Esophagus muscularis mucosa (tissue), 4 donors: ENCODE measurements around the gene MEIOB.

Experiments used
- CTCF ChIP-seq, 3 experiments: fragments of 200-600 bp in 2 of 3; fragments of 450-650 bp in 1 of 3; sonication (generic) in 2 of 3; IDR thresholded peaks; one replicate each; pipeline ENCODE4 v1.5.1; 2017 to 2019; ENCODE audit warnings: antibody characterized with exemption in 3 of 3, mild to moderate bottlenecking in 2 of 3, moderate library complexity in 1 of 3
- EP300 ChIP-seq: sonication (generic); formaldehyde crosslinking; IDR thresholded peaks from one replicate; pipeline ENCODE4 v1.6.1; 2017; ENCODE audit warnings: antibody characterized with exemption
- POLR2A ChIP-seq: fragments of 450-650 bp; IDR thresholded peaks from one replicate; pipeline ENCODE4 v1.6.1; 2017; ENCODE audit warnings: antibody characterized with exemption, moderate library complexity, mild to moderate bottlenecking, low read depth
- POLR2AphosphoS5 ChIP-seq, 2 donors: sonication (generic); formaldehyde crosslinking; IDR thresholded peaks; one replicate each; pipeline ENCODE4 v1.6.1; 2017; ENCODE audit warnings: antibody characterized with exemption in 2 of 2

- TF ChIP-seq CTCF (IDR thresholded peaks at IDR 0.05) (no peak), EP300 (no peak), POLR2AphosphoS5 (IDR thresholded peaks at IDR 0.05) (no peak), POLR2A (no peak)
Observed at GRCh38 chr16:1818873-1819525, 53.0 kb downstream of the MEIOB start.
